Memory B cell (primary cell): ENCODE results near the gene BLNK.
"Not testable (repeated sequence)": the region's sequence is repeated elsewhere in the genome, so short reads cannot be mapped to it uniquely, and the experiment has no call there.

ENCODE experiments used
- ATAC-seq: fragments of 150-1000 bp; cut with Tn5 transposase; 2 replicates; pipeline ENCODE4 v1.10.0; 2021; ENCODE audit warnings: low read depth, mild to moderate bottlenecking, moderate library complexity
- DNase-seq, 2 donors: peaks; one replicate each; pipeline ENCODE4 v3.0.0; 2022; ENCODE audit warnings: low spot score in 2 of 2
- H3K27ac Mint-ChIP-seq: one replicate; pipeline ENCODE4 v1.8.0; 2022; ENCODE audit warnings: mild to moderate bottlenecking, moderate library complexity, mixed read lengths
- H3K27me3 Mint-ChIP-seq: one replicate; pipeline ENCODE4 v1.8.0; 2022; ENCODE audit warnings: mixed read lengths
- H3K36me3 Mint-ChIP-seq: one replicate; pipeline ENCODE4 v1.8.0; 2022; ENCODE audit warnings: mild to moderate bottlenecking, mixed read lengths
- H3K4me1 Mint-ChIP-seq: one replicate; pipeline ENCODE4 v1.8.0; 2022; ENCODE audit warnings: mixed read lengths
- H3K4me3 Mint-ChIP-seq: one replicate; pipeline ENCODE4 v1.8.0; 2022; ENCODE audit warnings: mild to moderate bottlenecking, moderate library complexity, mixed read lengths
- H3K9me3 Mint-ChIP-seq: one replicate; pipeline ENCODE4 v1.8.0; 2022; ENCODE audit warnings: mixed read lengths

Gene BLNK

GRCh38 chr10:96211764-96212163, 59.6 kb downstream of the BLNK start:
- Mint-ChIP-seq H3K36me3 (peaks cover 51% of the 10 kb centered on the region), H3K27ac (no peak overlapping the region), H3K27me3 (no peaks in the 10 kb centered on the region), H3K4me1 (peaks cover 10% of the 10 kb centered on the region), H3K4me3 (no peak overlapping the region), H3K9me3 (no peaks in the 10 kb centered on the region)
- DNase-seq (no peak), ATAC-seq (no peak)

- Mint-ChIP-seq H3K4me3 (no peak overlapping the region), H3K9me3 (no peaks in the 10 kb centered on the region), H3K4me1 (peaks cover 5% of the 10 kb centered on the region), H3K27me3 (no peaks in the 10 kb centered on the region), H3K27ac (no peak overlapping the region), H3K36me3 (peaks cover 44% of the 10 kb centered on the region)
- ATAC-seq (no peak), DNase-seq (no peak)
Measured at GRCh38 chr10:96208946-96209345, 62.4 kb downstream of the BLNK start.

GRCh38 chr10:96208271-96208670, 63.1 kb downstream of the BLNK start:
- peaks cover 41% of the 10 kb centered on the region for H3K36me3 Mint-ChIP-seq
- DNase-seq (no peak), ATAC-seq (no peak)
- H3K9me3 Mint-ChIP-seq = no peaks in the 10 kb centered on the region
- H3K4me3 Mint-ChIP-seq = no peak overlapping the region
- peaks cover 2% of the 10 kb centered on the region for H3K4me1 Mint-ChIP-seq
- no peaks in the 10 kb centered on the region for H3K27me3 Mint-ChIP-seq
- H3K27ac Mint-ChIP-seq = peak overlapping the region; percentile 88

- H3K27me3 Mint-ChIP-seq = no peaks in the 10 kb centered on the region
- no peaks in the 10 kb centered on the region for H3K4me1 Mint-ChIP-seq
- H3K4me3 Mint-ChIP-seq = no peak overlapping the region
- peaks cover 43% of the 10 kb centered on the region for H3K36me3 Mint-ChIP-seq
- no peaks in the 10 kb centered on the region for H3K9me3 Mint-ChIP-seq
- DNase-seq (no peak), ATAC-seq (no peak)
- no peak overlapping the region for H3K27ac Mint-ChIP-seq
Measured at GRCh38 chr10:96205580-96205979, 65.8 kb downstream of the BLNK start.

- Mint-ChIP-seq H3K4me3 (no peak overlapping the region), H3K36me3 (peaks cover 60% of the 10 kb centered on the region), H3K27ac (peak overlapping the region; percentile 36), H3K27me3 (no peaks in the 10 kb centered on the region), H3K9me3 (no peaks in the 10 kb centered on the region), H3K4me1 (no peaks in the 10 kb centered on the region)
- ATAC-seq (no peak), DNase-seq (no peak)
Measured at GRCh38 chr10:96201525-96201924, 69.8 kb downstream of the BLNK start.

GRCh38 chr10:96189505-96189904, 81.9 kb downstream of the BLNK start:
- not testable (repeated sequence) for H3K4me1 Mint-ChIP-seq, H3K4me3 Mint-ChIP-seq, H3K27me3 Mint-ChIP-seq, H3K27ac Mint-ChIP-seq, DNase-seq, ATAC-seq
- H3K9me3 Mint-ChIP-seq = peaks cover 23% of the 10 kb centered on the region
- H3K36me3 Mint-ChIP-seq = peaks cover 35% of the 10 kb centered on the region

GRCh38 chr10:96188916-96189315, 82.5 kb downstream of the BLNK start:
- ATAC-seq = no peak
- Mint-ChIP-seq H3K4me3 (no peak overlapping the region), H3K27ac (no peak overlapping the region), H3K36me3 (peaks cover 31% of the 10 kb centered on the region), H3K4me1 (peaks cover 4% of the 10 kb centered on the region), H3K9me3 (peaks cover 26% of the 10 kb centered on the region), H3K27me3 (no peaks in the 10 kb centered on the region)
- no peak for DNase-seq

- ATAC-seq = no peak
- H3K4me1 Mint-ChIP-seq = peaks cover 4% of the 10 kb centered on the region
- H3K36me3 Mint-ChIP-seq = peaks cover 27% of the 10 kb centered on the region
- H3K27me3 Mint-ChIP-seq = no peaks in the 10 kb centered on the region
- H3K27ac Mint-ChIP-seq = no peak overlapping the region
- no peak overlapping the region for H3K4me3 Mint-ChIP-seq
- no peak for DNase-seq
- H3K9me3 Mint-ChIP-seq = peaks cover 28% of the 10 kb centered on the region
Measured at GRCh38 chr10:96188421-96188820, 82.9 kb downstream of the BLNK start.

- peaks cover 1% of the 10 kb centered on the region for H3K27me3 Mint-ChIP-seq
- no peaks in the 10 kb centered on the region for H3K4me1 Mint-ChIP-seq
- no peak for DNase-seq
- ATAC-seq = no peak
- H3K36me3 Mint-ChIP-seq = peaks cover 4% of the 10 kb centered on the region
- peaks cover 32% of the 10 kb centered on the region for H3K9me3 Mint-ChIP-seq
- H3K27ac Mint-ChIP-seq = no peak overlapping the region
- H3K4me3 Mint-ChIP-seq = no peak overlapping the region
Measured at GRCh38 chr10:96176985-96177384, 94.4 kb downstream of the BLNK start.

GRCh38 chr10:96172666-96173065, 98.7 kb downstream of the BLNK start:
- DNase-seq (no peak), ATAC-seq (no peak)
- Mint-ChIP-seq H3K9me3 (peaks cover 29% of the 10 kb centered on the region), H3K27ac (no peak overlapping the region), H3K27me3 (peaks cover 1% of the 10 kb centered on the region), H3K36me3 (peaks cover 9% of the 10 kb centered on the region), H3K4me3 (no peak overlapping the region), H3K4me1 (no peaks in the 10 kb centered on the region)

- Mint-ChIP-seq H3K4me3 (no peak overlapping the region), H3K36me3 (peaks cover 6% of the 10 kb centered on the region), H3K4me1 (no peaks in the 10 kb centered on the region), H3K27ac (no peak overlapping the region), H3K27me3 (peaks cover 1% of the 10 kb centered on the region), H3K9me3 (peaks cover 24% of the 10 kb centered on the region)
- ATAC-seq (no peak), DNase-seq (no peak)
Measured at GRCh38 chr10:96170230-96170629, 101.1 kb downstream of the BLNK start.

GRCh38 chr10:96168546-96168945, 102.8 kb downstream of the BLNK start:
- Mint-ChIP-seq H3K4me1 (no peaks in the 10 kb centered on the region), H3K36me3 (peaks cover 5% of the 10 kb centered on the region), H3K4me3 (no peak overlapping the region), H3K27ac (no peak overlapping the region), H3K27me3 (peaks cover 1% of the 10 kb centered on the region), H3K9me3 (peaks cover 18% of the 10 kb centered on the region)
- ATAC-seq = no peak
- no peak for DNase-seq

GRCh38 chr10:96165726-96166125, 105.6 kb downstream of the BLNK start:
- H3K4me1 Mint-ChIP-seq = no peaks in the 10 kb centered on the region

GRCh38 chr10:96153070-96153469, 118.3 kb downstream of the BLNK start:
- H3K27me3 Mint-ChIP-seq = no peaks in the 10 kb centered on the region

More at GRCh38 chr10:96165726-96166125, 105.6 kb downstream of the BLNK start:
- DNase-seq = no peak
- Mint-ChIP-seq H3K4me3 (no peak overlapping the region), H3K27ac (no peak overlapping the region), H3K27me3 (no peaks in the 10 kb centered on the region), H3K9me3 (peaks cover 11% of the 10 kb centered on the region), H3K36me3 (peaks cover 7% of the 10 kb centered on the region)
- ATAC-seq = no peak

GRCh38 chr10:96152437-96152836, 118.9 kb downstream of the BLNK start:
- H3K9me3 Mint-ChIP-seq = peaks cover 2% of the 10 kb centered on the region
- H3K27me3 Mint-ChIP-seq = no peaks in the 10 kb centered on the region
- no peak overlapping the region for H3K27ac Mint-ChIP-seq
- H3K4me3 Mint-ChIP-seq = no peak overlapping the region
- ATAC-seq = no peak
- DNase-seq = no peak
- H3K4me1 Mint-ChIP-seq = no peaks in the 10 kb centered on the region
- peaks cover 52% of the 10 kb centered on the region for H3K36me3 Mint-ChIP-seq

More at GRCh38 chr10:96153070-96153469, 118.3 kb downstream of the BLNK start:
- no peak for DNase-seq
- Mint-ChIP-seq H3K4me3 (no peak overlapping the region), H3K4me1 (no peaks in the 10 kb centered on the region), H3K9me3 (peaks cover 2% of the 10 kb centered on the region), H3K27ac (no peak overlapping the region), H3K36me3 (peaks cover 54% of the 10 kb centered on the region)
- ATAC-seq = no peak
